HUES48 (cell line): ENCODE data around the gene CCDC3.

Experiments
- H3K27ac ChIP-seq: one replicate; pipeline ENCODE4 v1.7.0; 2013; ENCODE audit warnings: low read depth, low read length, inconsistent platforms
- H3K27me3 ChIP-seq: 2 replicates; pipeline ENCODE4 v1.6.1; 2013; ENCODE audit warnings: mild to moderate bottlenecking, low read length; ENCODE audit not compliant: control insufficient read depth, insufficient read depth
- H3K36me3 ChIP-seq: 2 replicates; pipeline ENCODE4 v1.6.1; 2013; ENCODE audit warnings: low read length; ENCODE audit not compliant: control insufficient read depth, insufficient read depth
- H3K4me1 ChIP-seq: 2 replicates; pipeline ENCODE4 v1.6.1; 2013; ENCODE audit warnings: mild to moderate bottlenecking, low read length; ENCODE audit not compliant: control insufficient read depth, insufficient read depth
- H3K4me3 ChIP-seq: 2 replicates; pipeline ENCODE4 v1.5.1; 2013; ENCODE audit warnings: mild to moderate bottlenecking, low read depth, low read length
- H3K9ac ChIP-seq: 2 replicates; pipeline ENCODE4 v1.6.1; 2013; ENCODE audit warnings: mild to moderate bottlenecking, low read depth, low read length, moderate library complexity
- H3K9me3 ChIP-seq: 2 replicates; pipeline ENCODE4 v1.6.1; 2013; ENCODE audit warnings: low read length; ENCODE audit not compliant: control insufficient read depth, insufficient read depth

The CCDC3 gene

DNA sequence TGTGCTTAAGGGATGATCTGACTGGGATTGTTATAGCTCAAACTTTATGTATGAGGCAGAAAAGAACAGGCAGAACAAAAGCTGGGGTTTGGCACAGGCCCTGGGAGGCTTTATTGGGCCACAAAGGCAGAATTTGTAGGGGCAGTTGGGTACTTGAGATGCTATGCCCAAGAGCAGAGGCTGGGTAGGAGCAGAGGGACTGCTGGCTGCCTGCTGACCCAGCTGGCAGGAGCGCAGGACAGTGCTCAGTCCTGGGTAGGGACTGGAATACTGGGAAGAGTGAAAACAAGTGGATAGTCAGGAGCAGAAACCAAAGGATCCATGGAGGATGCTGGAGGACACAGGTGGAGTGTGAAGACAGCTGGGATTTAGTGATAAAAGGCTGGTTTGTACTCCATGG lies 75.7 kb downstream of the CCDC3 start:
- H3K4me3 ChIP-seq = no peak overlapping the region
- H3K27me3 ChIP-seq = no peaks in the 10 kb centered on the region
- H3K27ac ChIP-seq = no peak overlapping the region
- H3K36me3 ChIP-seq = no peaks in the 10 kb centered on the region
- no peaks in the 10 kb centered on the region for H3K9me3 ChIP-seq
- no peaks in the 10 kb centered on the region for H3K4me1 ChIP-seq
- H3K9ac ChIP-seq = no peak overlapping the region

DNA sequence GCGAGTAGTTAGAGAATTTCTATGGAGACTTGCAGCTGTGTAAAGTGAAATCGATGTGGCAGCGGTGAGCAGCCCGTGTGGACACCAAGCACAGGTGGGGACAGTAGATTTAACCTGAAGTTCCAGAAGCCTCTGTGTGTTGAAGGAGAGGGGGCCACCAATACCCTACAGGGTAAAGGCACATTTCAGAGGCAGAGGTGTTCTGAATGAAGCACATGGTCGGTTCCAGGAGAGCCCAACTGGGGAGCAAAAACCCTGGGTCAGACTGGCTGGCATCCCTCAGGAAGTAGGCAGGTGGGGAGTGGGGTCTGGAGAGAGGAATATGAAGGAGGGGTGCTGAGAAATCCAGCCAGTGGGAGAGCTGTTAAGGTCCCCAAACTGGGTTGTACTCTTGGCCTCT lies 76.6 kb downstream of the CCDC3 start:
- Histone ChIP-seq H3K27me3 (no peaks in the 10 kb centered on the region), H3K27ac (no peak overlapping the region), H3K36me3 (no peaks in the 10 kb centered on the region), H3K9me3 (no peaks in the 10 kb centered on the region), H3K9ac (no peak overlapping the region), H3K4me3 (no peak overlapping the region), H3K4me1 (no peaks in the 10 kb centered on the region)

DNA sequence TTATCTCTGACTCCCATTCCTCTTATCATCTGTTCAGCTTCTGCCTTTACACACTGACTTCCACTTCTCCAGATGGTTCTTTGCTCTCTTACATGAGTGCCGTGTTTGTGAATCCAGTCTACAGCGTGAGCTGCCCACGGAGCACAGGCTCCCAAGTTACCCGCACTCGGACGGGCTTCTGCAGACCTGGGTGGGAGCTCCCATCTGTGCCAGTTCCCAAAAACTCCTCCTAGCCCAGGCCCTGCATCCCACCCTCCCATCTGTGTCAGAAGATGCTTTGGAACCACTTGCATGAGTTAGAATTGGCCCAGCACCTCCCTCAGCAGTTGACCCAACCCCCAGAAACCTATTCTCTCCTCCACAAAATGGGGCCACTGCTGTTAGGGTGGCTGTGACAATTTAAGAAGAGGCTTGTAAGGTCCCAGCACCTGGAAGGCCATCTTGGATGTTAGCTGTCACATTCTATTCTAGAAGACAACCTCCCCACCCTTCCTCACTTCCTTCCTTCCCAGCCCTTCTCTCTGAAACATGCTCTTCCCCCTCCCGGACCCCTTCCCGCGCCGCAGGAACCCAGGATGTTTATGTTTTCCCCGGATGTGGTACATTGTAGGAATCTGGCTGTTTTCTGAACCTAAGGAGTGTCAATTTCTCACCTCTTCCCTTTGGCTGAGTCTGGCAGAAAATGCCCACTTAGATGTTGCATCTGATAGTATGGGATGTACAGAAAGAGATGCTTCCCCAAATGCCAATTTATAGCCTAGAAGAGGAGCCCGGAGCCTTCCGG lies 79.2 kb downstream of the CCDC3 start:
- Histone ChIP-seq H3K27me3 (no peaks in the 10 kb centered on the region), H3K36me3 (no peaks in the 10 kb centered on the region), H3K4me1 (no peaks in the 10 kb centered on the region), H3K27ac (no peak overlapping the region), H3K4me3 (no peak overlapping the region), H3K9me3 (no peaks in the 10 kb centered on the region), H3K9ac (no peak overlapping the region)

DNA sequence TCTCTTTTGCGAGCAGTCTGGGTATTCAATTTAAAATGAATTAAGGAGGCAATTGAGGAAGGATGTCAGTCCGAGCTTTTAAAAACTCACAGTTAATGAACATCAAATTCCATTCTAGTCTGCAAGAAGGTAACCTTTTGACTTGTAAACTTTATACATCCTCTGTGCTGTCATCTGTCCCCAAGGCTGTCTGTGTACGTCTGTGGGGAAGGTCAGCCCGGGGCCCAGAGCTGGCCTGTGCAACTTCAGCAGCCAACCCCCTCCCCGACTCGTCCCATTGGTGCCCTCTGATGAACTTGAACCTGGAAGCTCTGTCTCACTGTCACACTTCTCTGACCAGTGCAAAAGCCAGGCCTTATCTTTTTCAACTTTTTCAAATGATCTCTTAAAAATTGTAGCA lies 80.3 kb downstream of the CCDC3 start:
- no peaks in the 10 kb centered on the region for H3K27me3 ChIP-seq
- H3K27ac ChIP-seq = no peak overlapping the region
- H3K36me3 ChIP-seq = no peaks in the 10 kb centered on the region
- H3K9me3 ChIP-seq = no peaks in the 10 kb centered on the region
- H3K9ac ChIP-seq = no peak overlapping the region
- H3K4me3 ChIP-seq = no peak overlapping the region
- no peaks in the 10 kb centered on the region for H3K4me1 ChIP-seq

DNA sequence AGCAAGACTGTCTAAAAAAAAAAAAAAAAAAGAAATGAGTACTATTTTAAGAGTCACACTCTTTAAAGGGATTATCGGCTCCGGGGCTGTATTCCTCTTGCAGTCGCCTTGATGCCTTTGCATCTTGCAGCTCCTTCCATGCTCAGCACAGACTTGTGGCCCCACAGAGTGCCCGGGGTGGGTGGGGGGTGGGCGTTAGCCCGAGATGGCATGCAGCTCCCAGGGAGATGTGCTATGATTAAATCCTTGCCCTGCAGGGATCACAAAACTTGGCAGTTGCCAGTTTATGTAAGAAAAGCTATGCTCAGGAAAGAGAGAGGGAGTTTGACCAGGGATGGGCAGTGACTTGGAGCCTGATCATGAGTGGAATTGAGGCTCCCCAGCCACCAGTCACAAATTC lies 81.9 kb downstream of the CCDC3 start:
- no peaks in the 10 kb centered on the region for H3K9me3 ChIP-seq
- H3K4me1 ChIP-seq = no peaks in the 10 kb centered on the region
- no peaks in the 10 kb centered on the region for H3K36me3 ChIP-seq
- no peak overlapping the region for H3K4me3 ChIP-seq
- no peak overlapping the region for H3K27ac ChIP-seq
- no peaks in the 10 kb centered on the region for H3K27me3 ChIP-seq
- H3K9ac ChIP-seq = no peak overlapping the region

DNA sequence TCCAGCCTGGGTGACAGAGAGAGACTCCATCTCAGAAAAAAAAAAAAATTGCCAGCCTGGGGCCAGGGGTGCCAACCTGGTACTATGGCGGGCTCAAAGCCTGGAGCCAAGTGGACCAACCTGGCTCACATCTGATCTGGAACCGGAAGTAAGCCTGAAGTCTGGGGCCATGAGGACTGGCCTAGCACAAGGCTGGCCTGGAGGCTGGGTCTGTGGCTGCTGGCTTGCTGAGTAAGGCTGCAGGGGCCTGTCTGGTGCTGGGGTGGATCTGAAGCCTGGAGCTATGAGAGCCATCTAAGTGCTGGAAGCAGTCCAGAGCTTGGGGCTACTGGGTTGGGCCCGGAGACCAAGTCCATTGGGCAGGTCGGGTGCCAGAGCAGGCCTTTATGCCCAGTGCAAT lies 84.9 kb downstream of the CCDC3 start:
- Histone ChIP-seq H3K36me3 (no peaks in the 10 kb centered on the region), H3K9me3 (no peaks in the 10 kb centered on the region), H3K4me3 (no peak overlapping the region), H3K9ac (no peak overlapping the region), H3K4me1 (no peaks in the 10 kb centered on the region), H3K27ac (no peak overlapping the region), H3K27me3 (no peaks in the 10 kb centered on the region)

DNA sequence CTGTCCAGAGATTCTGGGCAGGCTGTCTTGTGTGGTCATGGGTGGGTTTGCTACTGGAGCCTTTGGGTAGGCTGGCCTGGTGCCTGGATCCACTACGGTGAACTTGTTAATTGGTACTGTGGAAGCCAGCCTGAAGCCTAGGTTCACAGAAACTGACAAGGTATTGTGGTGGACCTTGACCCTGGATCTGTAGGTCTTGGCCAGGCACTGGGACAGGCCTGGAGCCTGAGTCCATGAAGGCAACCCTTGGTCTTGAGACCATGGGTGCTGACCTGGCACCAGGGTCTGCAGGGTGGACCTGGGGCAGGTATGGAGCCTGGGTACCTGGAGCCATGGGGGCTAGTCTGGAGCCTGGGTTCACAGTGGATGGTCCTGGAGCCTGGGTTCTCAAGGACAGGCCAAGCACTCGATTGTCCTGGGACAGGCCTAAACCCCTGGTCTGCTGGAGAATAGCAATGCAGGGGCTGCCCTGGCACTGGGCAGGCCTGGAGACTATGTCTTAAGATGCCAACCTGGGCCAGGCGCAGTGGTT lies 85.8 kb downstream of the CCDC3 start:
- H3K4me3 ChIP-seq = no peak overlapping the region
- no peak overlapping the region for H3K9ac ChIP-seq
- no peak overlapping the region for H3K27ac ChIP-seq
- no peaks in the 10 kb centered on the region for H3K27me3 ChIP-seq
- no peaks in the 10 kb centered on the region for H3K4me1 ChIP-seq
- no peaks in the 10 kb centered on the region for H3K36me3 ChIP-seq
- no peaks in the 10 kb centered on the region for H3K9me3 ChIP-seq

DNA sequence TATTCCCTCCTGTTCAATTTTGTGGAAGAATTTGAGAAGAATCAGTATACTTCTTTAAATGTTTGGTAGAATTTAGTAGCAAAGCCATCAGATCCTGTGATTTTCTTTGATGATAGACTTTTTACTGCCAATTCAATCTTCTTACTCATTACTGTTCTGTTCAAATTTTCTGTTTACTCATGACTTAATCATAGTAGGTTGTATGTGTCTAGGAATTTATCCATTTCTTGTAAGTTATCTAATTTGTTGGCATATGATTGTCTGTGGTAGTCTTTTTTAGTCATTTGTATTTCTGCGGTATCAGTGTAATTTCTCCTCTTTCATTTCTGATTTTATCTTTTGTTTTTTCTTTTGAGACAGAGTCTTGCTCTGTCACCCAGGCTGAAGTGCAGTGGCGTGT lies 87.4 kb downstream of the CCDC3 start:
- no peaks in the 10 kb centered on the region for H3K27me3 ChIP-seq
- H3K4me3 ChIP-seq = no peak overlapping the region
- H3K36me3 ChIP-seq = no peaks in the 10 kb centered on the region
- no peak overlapping the region for H3K27ac ChIP-seq
- no peaks in the 10 kb centered on the region for H3K9me3 ChIP-seq
- no peaks in the 10 kb centered on the region for H3K4me1 ChIP-seq
- H3K9ac ChIP-seq = no peak overlapping the region

DNA sequence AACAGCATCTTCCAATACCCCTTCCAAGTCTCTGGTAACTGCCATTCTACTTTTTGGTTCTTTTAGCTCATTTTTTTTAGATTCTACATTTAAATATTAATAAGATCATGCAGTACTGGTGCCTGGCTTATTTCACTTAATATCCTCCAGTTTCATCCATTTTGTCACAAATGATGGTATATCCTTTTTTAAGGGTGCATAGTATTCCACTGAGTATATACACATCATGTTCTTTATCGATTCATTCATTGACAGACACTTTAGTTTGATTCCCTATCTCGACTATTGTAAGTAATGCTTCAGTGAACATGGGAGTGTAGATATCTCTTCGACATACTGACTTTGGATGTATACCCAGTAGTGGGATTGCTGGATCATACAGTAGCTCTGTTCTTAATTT lies 89.7 kb downstream of the CCDC3 start:
- H3K9me3 ChIP-seq = no peaks in the 10 kb centered on the region
- H3K9ac ChIP-seq = no peak overlapping the region
- H3K4me1 ChIP-seq = no peaks in the 10 kb centered on the region
- no peak overlapping the region for H3K27ac ChIP-seq
- H3K36me3 ChIP-seq = no peaks in the 10 kb centered on the region
- no peak overlapping the region for H3K4me3 ChIP-seq
- H3K27me3 ChIP-seq = no peaks in the 10 kb centered on the region

DNA sequence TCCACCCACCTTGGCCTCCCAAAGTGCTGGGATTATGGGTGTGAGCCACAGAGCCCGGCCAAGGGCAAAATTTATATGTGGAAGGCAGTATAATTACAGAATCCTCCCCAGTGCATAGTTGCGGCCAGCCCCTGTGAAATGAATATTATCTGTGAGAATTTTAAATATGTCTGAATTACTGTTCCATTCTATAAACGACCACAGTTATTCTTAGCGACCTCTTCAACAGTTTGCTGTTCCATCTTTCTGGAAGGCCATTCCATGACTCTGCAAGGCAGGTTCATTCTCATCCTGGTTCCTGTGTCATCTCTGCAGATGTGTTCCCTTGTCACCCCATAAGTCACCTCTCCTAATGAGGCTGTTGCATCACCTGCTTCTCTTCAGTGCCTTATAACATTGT lies 90.7 kb downstream of the CCDC3 start:
- Histone ChIP-seq H3K9ac (no peak overlapping the region), H3K36me3 (no peaks in the 10 kb centered on the region), H3K4me3 (no peak overlapping the region), H3K27ac (no peak overlapping the region), H3K9me3 (no peaks in the 10 kb centered on the region), H3K4me1 (no peaks in the 10 kb centered on the region), H3K27me3 (no peaks in the 10 kb centered on the region)

DNA sequence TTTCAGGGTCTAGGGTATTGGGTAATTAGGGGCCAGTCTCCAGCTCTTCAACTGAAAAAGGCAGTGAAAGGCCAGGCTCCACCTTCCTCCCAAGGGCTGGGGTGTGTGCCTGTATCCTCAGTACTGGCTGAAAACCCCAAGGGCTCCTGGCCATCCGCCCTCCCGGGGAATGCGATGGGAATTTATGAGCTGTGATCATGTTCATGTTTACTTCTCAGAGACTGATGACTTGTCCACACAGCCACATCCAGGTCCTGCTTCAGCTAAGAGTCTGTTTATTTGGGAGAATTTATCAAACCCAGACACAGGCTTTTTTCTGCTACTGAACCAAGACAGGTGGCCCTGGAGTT lies 91.7 kb downstream of the CCDC3 start:
- no peaks in the 10 kb centered on the region for H3K27me3 ChIP-seq
- H3K9me3 ChIP-seq = no peaks in the 10 kb centered on the region
- no peak overlapping the region for H3K4me3 ChIP-seq
- H3K4me1 ChIP-seq = no peaks in the 10 kb centered on the region
- H3K27ac ChIP-seq = no peak overlapping the region
- no peak overlapping the region for H3K9ac ChIP-seq
- no peaks in the 10 kb centered on the region for H3K36me3 ChIP-seq
